Prostate gland (tissue), 2 donors: ENCODE data around the gene CHMP3.
A peak's percentile ranks its signal among the peaks of the same experiment; 100 is the strongest.

Experiments used
- CTCF ChIP-seq, 4 experiments: fragments of 200-600 bp in 2 of 4; fragments of 450-650 bp in 2 of 4; sonication (generic) in 2 of 4; IDR thresholded peaks; 1 replicate in 3 of 4; 2 replicates in 1 of 4; pipeline ENCODE4 v1.5.1; 2016 to 2019; ENCODE audit warnings: antibody characterized with exemption in 4 of 4, mild to moderate bottlenecking in 2 of 4, moderate library complexity in 2 of 4
- POLR2A ChIP-seq: fragments of 450-650 bp; IDR thresholded peaks from one replicate; pipeline ENCODE4 v1.6.1; 2016; ENCODE audit warnings: antibody characterized with exemption, mild to moderate bottlenecking
- POLR2AphosphoS5 ChIP-seq: sonication (generic); formaldehyde crosslinking; IDR thresholded peaks from one replicate; pipeline ENCODE4 v1.6.1; 2017; ENCODE audit warnings: antibody characterized with exemption

- TF ChIP-seq CTCF (IDR thresholded peaks at IDR 0.05) (peak in 2 of 4 experiments; percentile 25 to 30), POLR2A (no peak), POLR2AphosphoS5 (no peak)
Observed at GRCh38 chr2:86518481-86518880, 44.8 kb downstream of the CHMP3 start.
